Measurements from ENCODE around the gene STK32C. TPM values are rescaled to one million over a fixed set of nuclear protein-coding genes. Genes with fewer than 3 reads are reported as not detected.

Gene STK32C
- polyA plus RNA-seq, 2 of the 4 experiments (the other 2 are of a cell fraction): 29.9 to 43.6 TPM

DNA sequence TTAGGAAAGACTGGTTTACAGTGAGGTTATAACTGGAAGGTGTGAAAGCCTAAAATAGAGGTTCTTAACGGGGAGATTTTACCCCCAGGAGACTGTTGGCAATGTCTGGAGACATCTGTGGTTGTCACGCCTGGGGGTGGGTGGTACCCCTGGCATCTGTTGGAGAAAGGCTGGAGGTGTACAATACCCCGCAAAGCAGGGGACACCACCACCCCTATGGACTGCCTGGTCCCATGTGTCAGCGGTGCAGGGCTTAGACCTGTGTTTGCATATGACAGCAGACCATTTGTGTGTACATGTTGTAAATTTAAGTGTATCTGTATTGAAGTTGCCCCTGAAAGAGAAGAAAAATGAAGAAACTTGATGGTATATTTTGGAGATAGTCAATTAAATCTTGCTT lies 34.0 kb upstream of the STK32C start:
- ATAC-seq: no peak
- no peak for FAIRE-seq
- Histone ChIP-seq H3K27ac (no peak overlapping the region), H3K4me1 (no peaks in the 10 kb centered on the region), H3K4me3 (no peak overlapping the region), H3K4me2 (no peak overlapping the region), H3K9me3 (no peaks in the 10 kb centered on the region)
- CTCF ChIA-PET: interaction anchor here (0.9 to 1.7 kb wide), 3 partner anchors 9 to 20 kb away, joined by 4 to 5 read pairs (median 4); no protein-coding TSS in a partner anchor
- TF ChIP-seq KDM5A (IDR thresholded peaks at IDR 0.05): no peak
- no peak for TF ChIP-seq JUN (IDR thresholded peaks at IDR 0.05)
- no peak for TF ChIP-seq TFCP2L1 (CRISPR knock-in tag; IDR thresholded peaks at IDR 0.05)
- TF ChIP-seq EHMT2 (IDR thresholded peaks at IDR 0.05; ENCODE audit: low read depth): no peak
- TF ChIP-seq CBX8 (IDR thresholded peaks at IDR 0.05): no peak
- TF ChIP-seq RCOR1 (IDR thresholded peaks at IDR 0.05; ENCODE audit: low read depth, low read length): no peak
- TF ChIP-seq HOXA7 (CRISPR knock-in tag; IDR thresholded peaks at IDR 0.05): no peak
- TF ChIP-seq ZSCAN20 (CRISPR knock-in tag; IDR thresholded peaks at IDR 0.05): no peak
- no peak for TF ChIP-seq MAZ (IDR thresholded peaks at IDR 0.05; ENCODE audit: borderline replicate concordance, low read depth, low read length)
- TF ChIP-seq, protein P1, sequence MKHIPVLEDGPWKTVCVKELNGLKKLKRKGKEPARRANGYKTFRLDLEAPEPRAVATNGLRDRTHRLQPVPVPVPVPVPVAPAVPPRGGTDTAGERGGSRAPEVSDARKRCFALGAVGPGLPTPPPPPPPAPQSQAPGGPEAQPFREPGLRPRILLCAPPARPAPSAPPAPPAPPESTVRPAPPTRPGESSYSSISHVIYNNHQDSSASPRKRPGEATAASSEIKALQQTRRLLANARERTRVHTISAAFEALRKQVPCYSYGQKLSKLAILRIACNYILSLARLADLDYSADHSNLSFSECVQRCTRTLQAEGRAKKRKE (CRISPR knock-in tag; IDR thresholded peaks at IDR 0.05; ENCODE audit: low read depth): no peak
- POLR2A ChIA-PET: no interaction called here
- no peak for DNase-seq (ENCODE audit: low read depth in 1 of 2, low spot score in 1 of 2)
- 77% methylated on average over 4 of the region's 4 CpGs for WGBS (ENCODE audit: missing lambda C conversion rate)

DNA sequence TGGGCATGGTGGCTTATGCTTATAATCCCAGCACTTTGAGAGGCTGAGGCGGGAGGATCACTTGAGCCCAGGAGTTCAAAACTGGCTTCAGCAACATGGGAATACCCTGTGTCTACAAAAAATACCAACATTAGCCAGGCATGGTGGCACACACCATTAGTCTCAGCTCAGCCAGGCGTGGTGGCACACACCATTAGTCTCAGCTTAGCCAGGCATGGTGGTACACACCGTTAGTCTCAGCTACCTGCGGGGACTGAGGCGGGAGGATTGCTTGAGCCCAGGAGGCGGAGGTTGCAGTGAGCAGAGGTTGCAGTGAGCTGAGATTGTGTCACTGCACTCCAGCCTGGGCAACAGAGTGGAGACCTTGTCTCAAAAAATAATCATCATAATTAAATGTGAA lies 33.3 kb upstream of the STK32C start:
- Histone ChIP-seq H3K4me1 (no peaks in the 10 kb centered on the region), H3K27ac (no peak overlapping the region), H3K4me3 (no peak overlapping the region), H3K9me3 (no peaks in the 10 kb centered on the region), H3K4me2 (no peak overlapping the region)
- ChIA-PET CTCF (no interaction called here), POLR2A (no interaction called here)
- DNase-seq (ENCODE audit: low read depth in 1 of 2, low spot score in 1 of 2) (no peak), ATAC-seq (no peak), FAIRE-seq (no peak)
- TF ChIP-seq CEBPB (IDR thresholded peaks at IDR 0.05) (no peak), EHF (CRISPR knock-in tag; IDR thresholded peaks at IDR 0.05) (no peak), TFCP2L1 (CRISPR knock-in tag; IDR thresholded peaks at IDR 0.05) (no peak), ESRRA (IDR thresholded peaks at IDR 0.05; ENCODE audit: borderline replicate concordance, low read length) (no peak), RARB (CRISPR knock-in tag; IDR thresholded peaks at IDR 0.05) (no peak), MAFK (IDR thresholded peaks at IDR 0.05; ENCODE audit: partially characterized antibody) (no peak), SMC3 (IDR thresholded peaks at IDR 0.05) (no peak), ZNF302 (CRISPR knock-in tag; IDR thresholded peaks at IDR 0.05) (no peak), RCOR1 (IDR thresholded peaks at IDR 0.05; ENCODE audit: low read depth, low read length) (no peak), EHMT2 (IDR thresholded peaks at IDR 0.05; ENCODE audit: low read depth) (no peak), GATA3 (IDR thresholded peaks at IDR 0.05; ENCODE audit: borderline replicate concordance) (no peak), HOXA7 (CRISPR knock-in tag; IDR thresholded peaks at IDR 0.05) (no peak)
- TF ChIP-seq, protein P2, sequence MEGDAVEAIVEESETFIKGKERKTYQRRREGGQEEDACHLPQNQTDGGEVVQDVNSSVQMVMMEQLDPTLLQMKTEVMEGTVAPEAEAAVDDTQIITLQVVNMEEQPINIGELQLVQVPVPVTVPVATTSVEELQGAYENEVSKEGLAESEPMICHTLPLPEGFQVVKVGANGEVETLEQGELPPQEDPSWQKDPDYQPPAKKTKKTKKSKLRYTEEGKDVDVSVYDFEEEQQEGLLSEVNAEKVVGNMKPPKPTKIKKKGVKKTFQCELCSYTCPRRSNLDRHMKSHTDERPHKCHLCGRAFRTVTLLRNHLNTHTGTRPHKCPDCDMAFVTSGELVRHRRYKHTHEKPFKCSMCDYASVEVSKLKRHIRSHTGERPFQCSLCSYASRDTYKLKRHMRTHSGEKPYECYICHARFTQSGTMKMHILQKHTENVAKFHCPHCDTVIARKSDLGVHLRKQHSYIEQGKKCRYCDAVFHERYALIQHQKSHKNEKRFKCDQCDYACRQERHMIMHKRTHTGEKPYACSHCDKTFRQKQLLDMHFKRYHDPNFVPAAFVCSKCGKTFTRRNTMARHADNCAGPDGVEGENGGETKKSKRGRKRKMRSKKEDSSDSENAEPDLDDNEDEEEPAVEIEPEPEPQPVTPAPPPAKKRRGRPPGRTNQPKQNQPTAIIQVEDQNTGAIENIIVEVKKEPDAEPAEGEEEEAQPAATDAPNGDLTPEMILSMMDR (IDR thresholded peaks at IDR 0.05): no peak
- TF ChIP-seq, protein P3, sequence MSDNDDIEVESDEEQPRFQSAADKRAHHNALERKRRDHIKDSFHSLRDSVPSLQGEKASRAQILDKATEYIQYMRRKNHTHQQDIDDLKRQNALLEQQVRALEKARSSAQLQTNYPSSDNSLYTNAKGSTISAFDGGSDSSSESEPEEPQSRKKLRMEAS (IDR thresholded peaks at IDR 0.05): no peak
- 96% methylated on average over 6 of the region's 6 CpGs for WGBS (ENCODE audit: missing lambda C conversion rate)

DNA sequence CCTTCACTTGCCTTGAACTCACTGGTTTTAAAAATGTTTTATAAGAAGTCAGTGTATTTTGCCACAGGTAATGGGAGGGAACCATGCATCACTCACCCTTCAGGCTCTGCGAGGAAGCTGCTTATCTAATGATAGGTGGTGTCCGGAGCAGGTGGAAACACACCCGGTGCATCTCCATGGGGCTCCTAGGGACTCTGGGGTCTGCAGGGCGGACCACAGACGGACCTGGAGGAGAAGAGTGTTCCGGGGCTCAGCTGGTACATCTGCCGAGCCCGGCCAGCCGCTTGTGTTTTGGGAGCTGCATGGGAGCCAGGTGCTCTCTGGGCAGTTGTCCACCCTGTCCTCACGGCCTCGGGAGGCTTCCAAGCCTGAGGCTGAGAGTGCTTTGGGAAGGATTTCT lies 31.5 kb upstream of the STK32C start:
- whole genome bisulfite sequencing (ENCODE audit: missing lambda C conversion rate): 88% methylated on average over 11 of the region's 11 CpGs
- no peaks in the 10 kb centered on the region for H3K9me3 ChIP-seq
- ATAC-seq: no peak
- no peaks in the 10 kb centered on the region for H3K4me1 ChIP-seq
- CTCF ChIA-PET: interaction anchor here (0.7 to 1.9 kb wide), 3 partner anchors 12 to 21 kb away, joined by 4 to 7 read pairs (median 4); no protein-coding TSS in a partner anchor
- no peak overlapping the region for H3K27ac ChIP-seq
- POLR2A ChIA-PET: no interaction called here
- no peak for FAIRE-seq
- H3K4me3 ChIP-seq: no peak overlapping the region
- TF ChIP-seq, protein P4, sequence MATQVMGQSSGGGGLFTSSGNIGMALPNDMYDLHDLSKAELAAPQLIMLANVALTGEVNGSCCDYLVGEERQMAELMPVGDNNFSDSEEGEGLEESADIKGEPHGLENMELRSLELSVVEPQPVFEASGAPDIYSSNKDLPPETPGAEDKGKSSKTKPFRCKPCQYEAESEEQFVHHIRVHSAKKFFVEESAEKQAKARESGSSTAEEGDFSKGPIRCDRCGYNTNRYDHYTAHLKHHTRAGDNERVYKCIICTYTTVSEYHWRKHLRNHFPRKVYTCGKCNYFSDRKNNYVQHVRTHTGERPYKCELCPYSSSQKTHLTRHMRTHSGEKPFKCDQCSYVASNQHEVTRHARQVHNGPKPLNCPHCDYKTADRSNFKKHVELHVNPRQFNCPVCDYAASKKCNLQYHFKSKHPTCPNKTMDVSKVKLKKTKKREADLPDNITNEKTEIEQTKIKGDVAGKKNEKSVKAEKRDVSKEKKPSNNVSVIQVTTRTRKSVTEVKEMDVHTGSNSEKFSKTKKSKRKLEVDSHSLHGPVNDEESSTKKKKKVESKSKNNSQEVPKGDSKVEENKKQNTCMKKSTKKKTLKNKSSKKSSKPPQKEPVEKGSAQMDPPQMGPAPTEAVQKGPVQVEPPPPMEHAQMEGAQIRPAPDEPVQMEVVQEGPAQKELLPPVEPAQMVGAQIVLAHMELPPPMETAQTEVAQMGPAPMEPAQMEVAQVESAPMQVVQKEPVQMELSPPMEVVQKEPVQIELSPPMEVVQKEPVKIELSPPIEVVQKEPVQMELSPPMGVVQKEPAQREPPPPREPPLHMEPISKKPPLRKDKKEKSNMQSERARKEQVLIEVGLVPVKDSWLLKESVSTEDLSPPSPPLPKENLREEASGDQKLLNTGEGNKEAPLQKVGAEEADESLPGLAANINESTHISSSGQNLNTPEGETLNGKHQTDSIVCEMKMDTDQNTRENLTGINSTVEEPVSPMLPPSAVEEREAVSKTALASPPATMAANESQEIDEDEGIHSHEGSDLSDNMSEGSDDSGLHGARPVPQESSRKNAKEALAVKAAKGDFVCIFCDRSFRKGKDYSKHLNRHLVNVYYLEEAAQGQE (IDR thresholded peaks at IDR 0.05): no peak
- TF ChIP-seq FOXS1 (CRISPR knock-in tag; IDR thresholded peaks at IDR 0.05) (no peak), EHF (CRISPR knock-in tag; IDR thresholded peaks at IDR 0.05) (no peak), TP53 (CRISPR knock-in tag; IDR thresholded peaks at IDR 0.05) (no peak), EHMT2 (IDR thresholded peaks at IDR 0.05; ENCODE audit: low read depth) (no peak), HOXB13 (CRISPR knock-in tag; IDR thresholded peaks at IDR 0.05; ENCODE audit: low read depth) (no peak), HEYL (CRISPR knock-in tag; IDR thresholded peaks at IDR 0.05) (no peak)
- TF ChIP-seq, protein P2 (IDR thresholded peaks at IDR 0.05): no peak
- H3K4me2 ChIP-seq: no peak overlapping the region
- DNase-seq (ENCODE audit: low read depth in 1 of 2, low spot score in 1 of 2): no peak

Data from A549 (cell line).